HFFc6 (cell line): Measurements from ENCODE around the gene PREX1. TPM values are rescaled to one million over a fixed set of nuclear protein-coding genes. Genes with fewer than 3 reads are reported as not detected.

Experiments used
- DNase-seq: peaks from one replicate; pipeline ENCODE4 v3.0.0-alpha.2; 2018
- H3K27ac Mint-ChIP-seq: 2 replicates; pipeline ENCODE4 v1.8.0; 2020; ENCODE audit warnings: mild to moderate bottlenecking, mixed read lengths
- H3K27me3 Mint-ChIP-seq: 2 replicates; pipeline ENCODE4 v1.8.0; 2021; ENCODE audit warnings: mild to moderate bottlenecking, moderate library complexity, mixed read lengths; ENCODE audit not compliant: insufficient read depth
- H3K36me3 Mint-ChIP-seq: 2 replicates; pipeline ENCODE4 v1.8.0; 2021; ENCODE audit warnings: low read depth, mixed read lengths
- H3K4me1 Mint-ChIP-seq: 2 replicates; pipeline ENCODE4 v1.8.0; 2020; ENCODE audit warnings: low read depth, mixed read lengths
- H3K4me3 Mint-ChIP-seq: 2 replicates; pipeline ENCODE4 v1.8.0; 2020; ENCODE audit warnings: mild to moderate bottlenecking, moderate library complexity, mixed read lengths
- H3K9me3 Mint-ChIP-seq: 2 replicates; pipeline ENCODE4 v1.8.0; 2020; ENCODE audit warnings: mild to moderate bottlenecking, mixed read lengths
- CTCF ChIP-seq: fragments of 200-600 bp; sonication (generic); IDR thresholded peaks from 2 replicates; pipeline ENCODE4 v1.5.0; 2021; ENCODE audit warnings: antibody characterized with exemption, mild to moderate bottlenecking
- total RNA-seq, 6 experiments: library from RNA; stranded (reverse); fragmentation: NEBNext Ultra II Directional; extraction: Animal tissue kit (Norgen Biotek cat#: 25700); gene quantifications; 2 replicates in 1 of 6; 3 replicates in 5 of 6; pipeline ENCODE4 v1.2.3, GENCODE V29; 2021

Gene PREX1
- total RNA-seq, 6 experiments from 2014 or later: 1.8 to 4.1 (median 2.8) TPM

- H3K27ac Mint-ChIP-seq: no peak overlapping the region
- no peak overlapping the region for H3K4me3 Mint-ChIP-seq
- no peaks in the 10 kb centered on the region for H3K9me3 Mint-ChIP-seq
- TF ChIP-seq CTCF: no peak
- peaks cover 20% of the 10 kb centered on the region for H3K4me1 Mint-ChIP-seq
- no peaks in the 10 kb centered on the region for H3K36me3 Mint-ChIP-seq
- H3K27me3 Mint-ChIP-seq: peaks cover 5% of the 10 kb centered on the region
- no peak for DNase-seq
Observed at GRCh38 chr20:48617481-48617880, 210.3 kb downstream of the PREX1 start.

GRCh38 chr20:48616481-48616880, 211.3 kb downstream of the PREX1 start:
- Mint-ChIP-seq H3K4me3 (no peak overlapping the region), H3K4me1 (peaks cover 16% of the 10 kb centered on the region)
- DNase-seq: no peak

GRCh38 chr20:48615871-48616270, 211.9 kb downstream of the PREX1 start:
- no peak overlapping the region for H3K4me3 Mint-ChIP-seq
- peaks cover 8% of the 10 kb centered on the region for H3K27me3 Mint-ChIP-seq
- no peaks in the 10 kb centered on the region for H3K9me3 Mint-ChIP-seq
- no peak overlapping the region for H3K27ac Mint-ChIP-seq
- no peaks in the 10 kb centered on the region for H3K36me3 Mint-ChIP-seq
- peaks cover 10% of the 10 kb centered on the region for H3K4me1 Mint-ChIP-seq
- no peak for TF ChIP-seq CTCF
- DNase-seq: no peak

More at GRCh38 chr20:48616481-48616880, 211.3 kb downstream of the PREX1 start:
- Mint-ChIP-seq H3K9me3 (no peaks in the 10 kb centered on the region), H3K27ac (no peak overlapping the region), H3K36me3 (no peaks in the 10 kb centered on the region), H3K27me3 (peaks cover 7% of the 10 kb centered on the region)
- no peak for TF ChIP-seq CTCF

GRCh38 chr20:48614593-48615274, 213.1 kb downstream of the PREX1 start:
- no peak overlapping the region for H3K4me3 Mint-ChIP-seq

GRCh38 chr20:48613926-48614325, 213.9 kb downstream of the PREX1 start:
- H3K36me3 Mint-ChIP-seq: no peaks in the 10 kb centered on the region
- peaks cover 9% of the 10 kb centered on the region for H3K27me3 Mint-ChIP-seq

More at GRCh38 chr20:48614593-48615274, 213.1 kb downstream of the PREX1 start:
- Mint-ChIP-seq H3K27me3 (peaks cover 14% of the 10 kb centered on the region), H3K36me3 (no peaks in the 10 kb centered on the region), H3K9me3 (no peaks in the 10 kb centered on the region), H3K4me1 (peaks cover 2% of the 10 kb centered on the region; the same call in 1 of the 2 replicates), H3K27ac (no peak overlapping the region)
- no peak for TF ChIP-seq CTCF
- DNase-seq: no peak

More at GRCh38 chr20:48613926-48614325, 213.9 kb downstream of the PREX1 start:
- DNase-seq: no peak
- Mint-ChIP-seq H3K4me3 (no peak overlapping the region), H3K27ac (no peak overlapping the region), H3K9me3 (no peaks in the 10 kb centered on the region), H3K4me1 (no peaks in the 10 kb centered on the region)
- TF ChIP-seq CTCF: no peak
